Fibroblast of skin of right quadriceps (primary cell): ENCODE results near the gene CPXM2.

ENCODE experiments used
- DNase-seq: peaks from one replicate; pipeline ENCODE4 v3.0.0-alpha.2; 2013

The CPXM2 gene

DNA sequence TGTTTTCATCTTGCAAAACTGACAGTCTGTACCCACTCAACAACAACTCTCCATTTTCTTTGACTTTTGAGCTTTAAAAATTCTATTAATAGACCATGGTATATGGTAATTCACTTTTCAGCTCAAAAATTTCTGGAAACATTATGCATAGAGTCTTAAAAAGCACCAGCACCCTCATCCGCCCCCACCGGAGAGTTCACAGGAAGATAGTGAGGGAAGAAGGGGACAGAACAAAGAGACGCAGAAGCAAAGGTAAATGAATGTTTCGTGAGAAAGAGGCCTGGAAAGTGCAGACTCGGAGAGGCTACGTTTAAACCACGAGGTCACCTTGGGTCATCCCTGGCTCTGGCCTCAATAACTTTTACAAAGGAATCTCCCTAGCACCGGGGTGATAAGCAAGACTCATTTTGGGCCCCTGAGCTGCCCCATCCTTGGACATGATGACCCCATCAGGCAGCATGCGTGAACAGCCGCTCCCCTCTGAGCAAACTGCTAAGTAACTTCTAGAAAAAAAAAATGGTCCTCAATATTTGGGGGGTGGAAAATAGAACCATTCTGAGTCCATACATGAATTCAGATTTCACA lies 96.3 kb downstream of the CPXM2 start:
- no peak for DNase-seq

DNA sequence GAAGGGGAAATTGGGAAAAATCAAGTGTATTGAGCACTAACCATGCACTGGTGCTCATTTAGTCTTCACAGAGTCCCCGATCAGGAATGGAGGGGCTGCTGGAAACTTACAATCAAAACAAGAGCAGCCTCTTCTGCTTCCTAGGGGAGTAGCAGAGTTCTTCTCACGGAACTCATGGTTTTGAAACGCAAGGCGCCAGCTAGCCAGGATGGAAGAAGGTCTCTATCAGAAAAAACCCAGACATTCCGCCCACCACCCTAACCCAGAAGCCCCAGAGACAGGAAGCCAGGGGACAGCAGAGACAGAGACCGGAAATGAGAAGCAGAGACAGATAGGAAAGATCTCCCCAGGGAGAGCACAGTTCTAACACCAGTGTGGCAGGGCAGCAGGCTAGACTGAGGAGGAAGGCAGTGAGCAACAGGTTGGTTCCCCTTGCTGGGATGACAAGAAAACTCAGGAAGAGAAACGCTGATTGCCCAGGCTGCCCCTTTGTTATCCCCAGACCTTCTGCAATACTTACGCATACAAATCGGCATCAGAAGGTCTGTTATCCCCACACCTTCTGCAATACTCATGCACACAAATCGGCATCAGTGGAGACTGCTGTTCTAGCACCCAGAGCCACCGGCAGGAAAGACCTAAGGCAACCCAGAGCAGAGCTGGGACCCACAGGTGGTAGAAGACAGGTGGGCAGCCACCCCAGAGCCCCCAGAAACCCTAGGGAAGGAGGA lies 99.2 kb downstream of the CPXM2 start:
- DNase-seq: no peak

DNA sequence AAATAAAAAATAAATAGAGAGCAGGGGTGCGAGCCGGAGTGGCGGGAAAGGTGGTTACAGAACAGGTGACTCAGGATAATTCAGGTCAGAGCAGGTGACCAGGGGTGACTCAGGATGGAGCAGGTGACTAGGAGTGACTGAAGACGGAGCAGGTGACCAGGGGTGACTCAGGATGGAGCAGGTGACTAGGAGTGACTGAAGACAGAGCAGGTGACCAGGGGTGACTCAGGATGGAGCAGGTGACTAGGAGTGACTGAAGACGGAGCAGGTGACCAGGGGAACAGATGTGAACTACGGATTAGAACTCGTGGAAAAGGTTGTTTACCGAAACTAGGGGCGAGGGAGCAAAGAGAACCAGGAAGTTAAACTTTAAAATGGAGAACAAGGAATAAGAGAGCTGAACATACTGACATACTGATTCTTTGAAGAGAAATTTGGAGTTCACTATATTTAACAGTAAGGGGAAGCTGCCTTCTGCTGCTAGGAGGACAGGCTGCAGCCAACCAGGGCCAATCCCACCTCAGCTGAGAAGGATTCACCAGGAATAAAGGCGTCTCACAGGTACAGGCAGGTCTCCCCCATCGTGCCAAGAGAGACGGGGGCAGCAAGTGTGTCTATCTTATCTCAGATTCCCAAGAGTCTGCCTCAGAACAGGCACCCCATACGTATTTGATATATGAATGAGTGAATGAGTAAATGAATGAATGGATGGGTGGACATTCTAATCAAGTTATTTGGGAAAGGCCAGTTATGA lies 101.3 kb downstream of the CPXM2 start:
- DNase-seq: no peak

DNA sequence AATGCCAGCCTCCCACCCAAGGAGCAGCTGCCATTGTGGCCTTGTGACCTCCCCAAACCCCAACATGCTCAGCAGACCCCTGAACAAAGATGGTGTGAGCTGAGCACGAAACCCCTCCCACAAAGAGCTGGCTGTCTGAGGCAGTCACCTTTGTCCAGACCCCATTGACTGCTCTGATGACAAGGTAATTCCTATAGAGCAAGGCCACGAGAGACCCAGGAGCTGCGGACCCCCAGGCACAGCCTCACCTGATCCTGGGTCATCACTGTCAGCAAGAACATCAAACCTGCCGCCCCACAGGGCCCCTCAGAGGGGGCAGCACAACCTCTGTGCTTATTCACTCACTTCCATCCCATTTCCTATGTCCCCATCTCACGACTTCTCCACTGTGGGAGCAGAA lies 102.6 kb downstream of the CPXM2 start:
- DNase-seq: no peak

DNA sequence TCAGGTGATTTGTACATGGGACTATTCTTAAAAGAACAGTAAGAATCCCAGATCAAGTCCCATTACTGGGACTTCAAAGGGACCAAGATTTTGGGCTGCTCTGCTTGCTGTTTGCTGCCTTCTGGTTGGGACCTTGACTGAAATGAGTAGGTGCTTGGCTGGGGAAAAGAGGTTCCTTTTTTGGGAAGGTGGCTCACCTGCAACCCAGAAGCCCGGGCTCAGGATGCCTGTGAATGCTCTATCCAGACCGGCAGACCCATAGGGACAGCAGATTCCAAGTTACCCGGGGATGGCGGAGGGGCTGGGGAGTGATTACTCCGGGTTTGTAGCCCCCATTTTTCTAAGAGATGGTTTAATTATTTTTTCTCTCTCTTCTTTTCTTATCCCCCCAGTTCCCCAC lies 104.0 kb downstream of the CPXM2 start:
- DNase-seq: no peak

DNA sequence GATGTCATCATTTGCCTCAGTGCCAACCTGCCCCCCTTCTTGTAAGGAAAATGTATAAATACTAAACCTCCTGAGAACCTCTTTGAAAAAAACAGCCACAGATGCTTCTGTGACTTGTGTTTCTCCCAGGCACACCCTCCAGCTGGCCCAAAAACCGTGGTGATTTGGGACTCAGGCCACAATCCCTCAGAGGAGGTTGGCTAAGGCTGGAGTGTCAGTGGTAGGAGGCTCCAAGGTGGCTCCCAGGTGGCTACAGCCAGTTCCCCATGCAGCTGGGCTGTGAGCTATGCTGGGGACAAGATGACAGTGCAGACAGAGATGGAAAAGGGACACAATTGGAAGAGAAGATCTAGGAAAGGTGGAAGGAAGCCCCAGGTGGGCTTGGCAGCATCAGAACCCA lies 104.7 kb downstream of the CPXM2 start:
- DNase-seq: no peak

DNA sequence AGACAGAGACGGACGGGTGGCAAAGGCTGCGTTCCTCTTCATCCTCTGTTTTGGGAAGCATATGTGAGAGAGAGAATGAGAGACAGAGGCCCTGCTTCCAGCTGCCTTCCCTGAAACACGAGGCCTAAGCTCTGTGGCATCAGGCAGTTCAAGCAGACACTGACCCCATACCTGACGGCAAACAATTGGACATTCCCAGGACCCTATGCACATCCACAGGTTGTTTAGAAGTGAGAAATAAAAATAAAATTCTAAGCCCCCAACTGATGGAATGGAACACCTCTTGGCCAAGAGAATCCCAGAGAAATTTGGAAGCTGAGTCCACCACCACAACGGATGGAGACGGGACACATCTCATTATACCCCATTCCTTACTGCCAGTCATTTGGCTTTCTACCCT lies 105.3 kb downstream of the CPXM2 start:
- DNase-seq: no peak

DNA sequence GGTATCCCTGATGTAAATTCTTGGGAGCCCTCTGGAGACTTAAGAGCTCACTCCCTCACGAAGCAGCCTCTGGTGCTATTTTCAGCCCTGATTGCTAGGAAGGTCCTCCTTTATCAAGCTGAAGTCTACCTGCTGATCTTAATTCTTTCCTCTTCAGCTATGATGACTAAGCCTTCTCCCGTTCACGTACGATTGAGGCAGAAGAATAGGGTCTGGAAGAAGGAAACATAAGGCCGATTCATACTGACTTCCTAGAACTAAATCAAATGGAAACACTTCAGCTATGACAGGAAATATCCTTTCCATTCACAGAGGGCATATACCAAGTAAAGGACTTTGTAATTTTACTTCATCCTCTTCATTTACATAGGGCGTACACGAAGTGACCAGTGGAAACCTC lies 107.0 kb downstream of the CPXM2 start:
- DNase-seq: no peak

DNA sequence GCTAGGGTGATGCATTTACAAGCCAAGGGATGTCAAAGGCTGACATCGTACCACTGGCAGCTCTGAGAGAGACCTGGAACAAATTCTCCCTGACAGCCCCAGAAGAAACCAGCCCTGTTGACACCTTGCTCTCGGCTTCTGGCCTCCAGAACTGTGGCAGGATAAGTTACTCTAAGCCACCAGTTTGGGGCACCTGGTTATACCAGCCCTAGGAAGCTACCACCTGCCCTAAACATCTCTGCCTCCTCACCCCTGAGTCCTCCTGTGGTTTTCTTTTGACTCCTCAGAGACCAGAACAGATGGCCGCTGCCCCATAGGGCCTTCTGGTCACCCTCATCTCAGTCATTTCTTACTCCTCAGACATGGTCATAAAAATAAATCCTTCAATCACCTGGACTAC lies 107.4 kb downstream of the CPXM2 start:
- no peak for DNase-seq

DNA sequence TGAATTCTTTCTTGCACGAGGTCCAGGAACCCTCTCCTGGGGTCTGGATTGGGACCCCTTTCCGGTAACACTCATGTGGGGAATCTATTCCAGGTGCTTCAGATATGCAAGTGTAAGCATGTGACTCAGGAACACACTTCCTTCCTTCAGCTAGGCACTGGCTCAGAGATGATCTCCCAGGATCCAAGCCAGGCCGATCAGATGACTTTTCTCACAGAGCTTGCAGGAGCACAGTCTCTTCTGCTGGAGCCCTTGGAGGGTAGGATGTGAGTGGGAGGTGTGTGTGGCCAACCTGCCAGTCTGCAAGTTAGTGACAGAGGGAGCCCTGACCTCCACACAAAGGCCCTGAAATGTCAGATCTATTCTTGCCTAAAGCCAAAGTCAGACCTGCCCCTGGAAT lies 108.3 kb downstream of the CPXM2 start:
- DNase-seq: no peak

DNA sequence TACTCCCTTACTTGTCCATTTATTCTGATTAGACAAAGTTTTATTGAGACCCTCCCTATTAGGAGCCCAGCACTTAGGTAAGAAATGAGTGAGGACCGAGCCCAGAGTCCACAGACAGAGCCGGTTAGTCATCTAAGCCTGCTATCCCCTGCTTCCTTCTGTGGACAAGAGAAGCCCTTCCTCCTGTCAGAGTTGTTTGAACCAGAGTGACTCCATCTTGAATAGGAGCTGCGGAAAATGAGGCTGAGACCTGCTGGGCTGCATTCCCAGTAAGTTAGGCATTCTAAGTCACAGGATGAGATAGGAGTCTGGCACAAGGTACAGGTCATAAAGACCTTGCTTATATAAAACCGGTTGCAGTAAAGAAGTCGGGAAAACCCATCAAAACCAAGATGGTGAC lies 109.1 kb downstream of the CPXM2 start:
- no peak for DNase-seq

DNA sequence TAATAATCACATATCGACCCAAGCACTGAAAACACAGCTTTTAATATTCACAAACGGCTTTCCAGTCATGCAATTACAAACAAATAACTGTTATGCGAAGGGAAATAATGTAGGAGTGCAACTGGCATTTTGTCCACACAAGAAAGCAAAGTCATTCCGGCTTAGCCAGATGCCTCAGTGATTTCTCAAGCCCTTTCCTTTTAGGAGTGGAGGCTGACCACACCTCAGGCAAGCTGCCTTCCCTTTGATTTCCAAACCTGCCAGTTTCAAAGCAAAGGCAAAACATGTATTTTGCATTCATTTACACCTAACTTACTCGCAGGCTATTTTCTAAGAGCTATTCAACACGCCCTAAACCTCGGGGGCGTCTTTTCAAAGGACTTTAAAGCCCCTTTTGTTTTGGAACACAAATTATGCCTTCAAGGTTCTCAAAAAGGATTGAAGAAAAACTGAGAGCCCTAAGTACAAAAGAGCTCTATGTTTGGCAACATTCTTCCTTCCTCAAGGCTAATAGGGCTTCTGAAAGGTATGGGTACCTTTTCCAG lies 109.6 kb downstream of the CPXM2 start:
- no peak for DNase-seq

DNA sequence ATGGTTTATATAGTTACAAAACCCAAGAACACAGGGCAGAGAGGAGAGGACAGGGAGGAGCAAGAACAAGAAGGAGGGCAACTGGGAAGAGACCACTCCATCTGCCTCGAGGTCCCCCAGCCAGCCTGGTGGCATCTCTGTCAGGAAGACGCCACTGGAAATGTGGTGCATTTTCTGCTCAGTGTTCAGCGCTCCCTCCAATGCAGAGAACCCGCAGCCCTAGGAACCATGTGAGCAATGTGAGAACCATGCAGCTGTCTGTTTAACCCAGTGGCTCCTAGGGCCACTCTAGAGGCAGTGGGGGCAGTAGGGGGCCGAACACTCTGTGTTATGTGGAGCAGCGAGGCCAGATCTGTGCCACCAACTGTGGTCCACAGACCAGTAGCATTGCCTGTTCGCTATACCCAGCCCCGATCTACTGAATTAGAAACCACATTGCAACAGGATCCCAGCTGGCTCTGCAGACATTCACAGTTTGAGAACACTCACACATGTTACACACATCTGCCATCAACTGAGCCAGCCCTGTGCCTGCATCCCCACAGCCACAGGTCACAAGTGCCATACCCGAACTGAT lies 110.2 kb downstream of the CPXM2 start:
- DNase-seq: no peak

DNA sequence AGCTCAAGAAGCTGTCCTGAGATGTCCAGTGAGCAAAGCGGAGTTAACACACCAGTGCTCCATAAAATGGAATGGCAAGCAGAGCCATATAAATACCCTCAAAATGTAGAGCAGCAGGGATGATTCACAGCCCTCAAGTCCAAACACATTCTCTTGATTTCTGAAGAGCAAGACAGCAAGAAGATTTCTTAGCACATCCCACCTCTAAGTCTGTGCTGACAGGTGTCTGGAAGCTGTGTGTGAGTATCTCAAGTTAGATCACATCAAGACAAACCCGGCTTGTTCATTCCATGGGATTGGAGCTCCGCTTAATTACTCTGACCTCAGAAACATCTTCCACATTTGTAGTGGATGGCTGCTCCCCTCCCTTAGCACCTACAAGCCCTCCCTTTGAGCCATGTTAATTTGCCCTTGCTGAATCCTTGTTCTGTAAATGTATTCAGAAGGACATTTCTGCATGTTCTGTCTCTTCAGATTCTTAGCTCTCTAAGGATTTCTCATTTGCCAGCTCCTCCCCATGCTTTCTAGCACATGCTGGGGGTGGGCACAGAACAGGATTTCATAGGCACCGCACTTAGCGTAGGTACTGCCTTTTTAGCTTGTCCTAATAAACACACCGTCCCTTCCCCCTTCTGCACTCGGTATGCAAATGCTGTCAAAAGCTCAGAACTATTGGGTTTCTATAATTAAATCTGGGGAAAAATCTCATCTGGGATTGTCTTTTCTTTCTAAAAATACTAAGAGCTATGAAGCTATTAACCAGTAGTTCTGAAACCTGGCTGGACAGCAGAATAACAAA lies 112.7 kb downstream of the CPXM2 start:
- no peak for DNase-seq

DNA sequence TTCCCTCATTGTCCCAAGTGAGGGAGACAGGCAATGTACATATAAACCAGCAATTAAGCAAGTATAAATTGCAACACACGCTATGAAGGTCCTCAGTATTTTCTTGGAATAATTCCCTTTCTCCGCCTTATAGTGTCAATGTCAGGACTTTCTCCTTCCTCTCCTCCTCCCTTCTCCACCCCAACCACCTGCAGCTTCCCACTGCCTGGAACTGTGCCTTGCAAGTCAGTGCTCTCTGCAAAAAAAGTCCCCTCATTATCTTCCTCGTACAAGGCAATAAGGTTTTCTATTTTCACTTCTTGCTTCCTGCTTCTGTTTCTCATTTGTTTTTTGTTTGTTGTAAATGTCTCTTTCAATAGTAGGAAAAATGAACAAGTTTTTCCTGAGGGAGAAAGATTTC lies 113.7 kb downstream of the CPXM2 start:
- no peak for DNase-seq

DNA sequence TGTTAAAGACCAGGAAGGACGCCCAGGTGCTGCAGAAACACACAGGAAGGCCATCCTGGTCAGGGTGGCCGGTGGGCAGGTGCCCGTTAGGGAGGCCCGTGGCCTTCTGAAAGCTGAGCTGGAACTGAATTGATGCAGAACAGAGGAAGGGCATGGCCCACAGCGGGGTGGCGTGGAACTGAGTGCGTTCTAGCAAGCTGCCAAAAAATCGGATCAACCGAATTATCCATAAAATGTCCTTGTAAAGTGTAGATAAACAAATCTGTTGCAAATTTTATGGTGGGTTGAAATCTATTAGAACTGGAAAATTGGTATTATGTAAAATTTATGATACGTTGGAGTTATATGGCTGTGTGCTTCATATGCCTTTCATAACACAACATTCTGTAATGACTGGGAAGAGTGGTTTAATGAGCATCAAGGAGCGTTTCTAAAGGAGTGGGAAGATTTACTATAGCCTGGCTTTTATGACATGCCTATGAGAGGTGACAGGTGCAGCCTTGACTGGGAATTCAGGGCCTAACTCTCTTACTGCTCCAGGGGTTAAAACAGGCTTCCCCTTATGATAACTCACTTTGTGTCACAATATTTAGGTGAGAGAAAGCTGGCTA lies 117.4 kb downstream of the CPXM2 start:
- no peak for DNase-seq

DNA sequence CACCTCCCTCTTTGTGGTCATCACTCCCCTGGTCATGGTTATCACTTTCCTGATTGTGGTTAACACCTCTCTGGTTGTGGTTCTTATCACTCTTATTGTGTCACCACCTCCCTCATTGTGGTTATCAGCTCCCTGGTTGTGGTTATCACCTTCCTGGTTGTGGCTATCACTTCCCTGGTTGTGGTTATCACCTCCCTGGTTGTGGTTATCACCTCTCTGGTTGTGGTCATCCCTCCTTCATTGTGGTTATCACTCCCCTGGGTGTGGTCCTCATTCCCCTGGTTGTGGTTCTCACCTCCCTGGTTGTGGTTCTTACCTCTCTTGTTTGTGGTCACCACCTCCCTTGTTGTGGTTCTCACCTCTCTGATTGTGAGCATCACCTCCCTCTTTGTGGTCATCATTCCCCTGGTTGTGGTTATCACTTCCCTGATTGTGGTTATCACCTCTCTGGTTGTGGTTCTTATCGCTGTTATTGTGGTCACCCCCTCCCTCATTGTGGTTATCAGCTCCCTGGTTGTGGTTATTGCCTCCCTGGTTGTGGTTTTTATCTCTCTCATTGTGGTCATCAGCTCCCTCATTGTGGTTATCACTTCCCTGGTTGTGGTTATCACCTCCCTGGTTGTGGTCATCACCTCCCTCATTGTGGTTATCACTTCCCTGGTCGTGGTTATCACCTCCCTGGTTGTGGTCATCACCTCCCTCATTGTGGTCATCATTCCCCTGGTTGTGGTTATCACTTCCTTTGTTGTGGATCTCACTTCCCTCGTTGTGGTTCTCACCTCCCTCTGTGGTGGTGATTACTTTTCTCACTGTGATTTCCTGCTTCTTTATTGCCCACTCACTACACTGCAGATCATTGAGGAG lies 118.7 kb downstream of the CPXM2 start:
- DNase-seq: peak; percentile 30

DNA sequence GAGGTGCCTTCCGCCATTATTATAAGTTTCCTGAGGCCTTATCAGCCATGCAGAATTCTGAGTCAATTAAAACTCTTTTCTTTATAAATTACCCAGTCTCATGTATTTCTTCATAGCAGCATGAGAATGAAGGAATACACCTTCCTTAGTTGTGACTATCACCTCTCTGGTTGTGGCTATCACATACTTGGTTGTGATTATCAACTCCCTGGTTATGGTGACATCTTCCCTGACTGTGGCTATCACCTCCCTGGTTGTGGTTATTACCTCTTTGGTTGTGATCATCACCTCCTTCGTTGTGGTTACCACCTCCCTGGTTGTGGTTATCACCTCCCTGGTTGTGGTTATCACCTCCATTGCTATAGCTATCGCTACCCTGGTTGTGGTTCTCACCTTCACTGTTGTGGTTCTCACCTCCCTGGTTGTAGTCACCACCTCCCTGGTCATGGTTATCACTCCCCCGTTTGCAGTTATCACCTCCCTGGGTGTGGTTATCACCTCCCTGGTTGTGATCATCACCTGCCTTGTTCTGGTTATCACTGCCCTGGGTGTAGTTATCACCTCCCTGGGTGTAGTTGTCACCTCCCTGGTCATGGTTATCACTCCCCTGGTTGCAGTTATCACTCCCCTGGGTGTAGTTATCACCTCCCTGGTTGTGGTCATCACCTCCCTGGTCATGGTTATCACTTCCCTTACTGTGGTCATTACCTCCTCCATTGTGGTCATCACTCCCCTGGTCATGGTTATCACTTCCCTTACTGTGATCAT lies 119.5 kb downstream of the CPXM2 start:
- no peak for DNase-seq

DNA sequence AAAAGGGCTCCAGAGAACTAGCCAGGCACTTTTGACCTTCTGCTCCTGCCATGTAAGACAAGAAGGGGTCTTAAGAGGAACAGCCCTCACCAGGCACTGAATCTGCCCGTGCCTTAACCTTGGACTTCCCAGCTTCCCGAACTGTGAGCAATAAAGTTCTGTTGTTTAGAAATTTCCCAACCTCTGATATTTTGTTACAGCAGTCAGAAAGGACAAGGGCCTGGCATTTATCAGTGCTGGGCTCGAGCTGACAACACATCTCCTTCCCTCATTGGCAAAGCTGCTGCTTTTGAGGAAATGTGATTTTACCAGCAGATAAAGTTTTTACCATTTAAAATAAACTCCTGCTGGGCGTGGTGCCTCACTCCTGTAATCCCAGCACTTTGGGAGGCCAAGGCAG lies 122.0 kb downstream of the CPXM2 start:
- DNase-seq: no peak

DNA sequence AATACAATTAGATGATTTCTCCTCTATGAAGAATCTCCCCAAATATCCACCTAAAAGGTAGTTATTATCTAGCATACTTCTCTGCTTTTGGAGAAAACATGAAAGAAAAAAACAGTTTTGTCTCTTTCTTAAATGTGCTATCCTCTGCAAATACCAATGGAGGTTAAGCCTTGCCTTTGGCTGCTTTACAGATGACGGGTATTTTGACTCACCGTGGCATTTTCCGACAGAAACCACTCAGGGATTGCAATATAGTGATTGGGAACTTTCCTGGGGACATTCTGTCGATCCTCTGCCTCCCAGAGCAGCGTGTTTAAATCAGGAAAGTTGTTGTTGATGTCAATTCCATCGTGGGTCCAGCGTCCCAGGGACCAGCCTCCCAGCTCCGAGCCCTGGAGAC lies 124.8 kb downstream of the CPXM2 start:
- no peak for DNase-seq

DNA sequence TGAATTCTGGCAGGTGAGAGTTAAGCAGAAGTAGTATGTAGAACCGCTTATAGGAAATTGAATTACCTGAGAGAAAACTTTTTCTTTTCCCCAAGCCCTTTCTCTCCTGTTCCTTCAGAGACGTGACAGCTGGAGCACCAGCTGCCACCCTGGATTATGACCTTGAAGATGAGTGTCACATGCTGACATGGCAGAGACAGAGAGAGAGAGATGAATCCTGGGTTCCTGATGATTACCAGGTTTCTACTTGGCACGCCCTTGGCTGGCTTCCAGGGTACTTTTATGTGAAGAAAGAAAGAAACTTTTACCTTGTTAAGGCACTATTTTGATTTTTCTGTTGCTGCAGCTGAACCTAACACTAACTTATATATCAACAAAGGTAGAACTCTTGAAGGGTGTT lies 125.6 kb downstream of the CPXM2 start:
- no peak for DNase-seq
